ENCODE measurements around the gene AUTS2.

Gene AUTS2

DNA sequence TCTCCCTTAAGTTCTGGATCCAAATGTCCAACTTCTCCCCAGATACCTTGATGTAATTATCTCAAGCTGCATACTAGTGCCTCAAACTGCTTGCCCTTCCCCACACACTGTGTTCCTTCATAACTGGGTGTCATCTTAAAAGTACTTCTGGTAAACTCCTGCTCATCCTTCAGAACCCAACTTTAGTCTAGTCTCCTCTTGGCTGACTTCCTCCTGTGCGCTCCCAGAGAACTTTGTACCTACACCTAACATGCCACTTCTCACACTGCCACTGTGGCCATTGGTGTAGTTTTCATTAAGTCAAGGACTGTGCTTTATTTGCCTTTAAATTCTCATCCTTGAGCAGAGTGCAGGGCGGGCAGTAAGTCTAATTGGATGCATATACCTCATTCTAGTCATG lies 958.5 kb downstream of the AUTS2 start:
- no peak for DNase-seq (ENCODE audit: low spot score)

DNA sequence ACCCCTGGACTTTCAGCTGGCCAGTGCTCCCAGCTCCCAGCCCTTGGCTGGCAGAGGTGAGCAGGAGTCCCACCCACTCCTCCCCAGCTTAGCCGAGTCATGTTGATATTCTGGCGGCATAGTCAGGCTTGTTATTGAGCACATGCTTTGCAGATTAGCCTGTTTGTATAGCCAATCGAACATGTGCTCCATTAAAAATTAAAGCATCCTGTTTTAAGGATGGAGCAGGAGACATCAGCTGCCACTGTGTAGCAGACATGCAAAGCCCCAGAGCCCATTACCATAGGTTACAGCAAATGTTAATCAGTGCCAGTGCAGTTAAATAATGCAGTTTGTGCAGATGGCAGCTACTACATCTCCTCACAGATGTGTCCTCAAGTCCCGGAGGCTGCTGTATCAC lies 959.1 kb downstream of the AUTS2 start:
- no peak for DNase-seq (ENCODE audit: low spot score)

DNA sequence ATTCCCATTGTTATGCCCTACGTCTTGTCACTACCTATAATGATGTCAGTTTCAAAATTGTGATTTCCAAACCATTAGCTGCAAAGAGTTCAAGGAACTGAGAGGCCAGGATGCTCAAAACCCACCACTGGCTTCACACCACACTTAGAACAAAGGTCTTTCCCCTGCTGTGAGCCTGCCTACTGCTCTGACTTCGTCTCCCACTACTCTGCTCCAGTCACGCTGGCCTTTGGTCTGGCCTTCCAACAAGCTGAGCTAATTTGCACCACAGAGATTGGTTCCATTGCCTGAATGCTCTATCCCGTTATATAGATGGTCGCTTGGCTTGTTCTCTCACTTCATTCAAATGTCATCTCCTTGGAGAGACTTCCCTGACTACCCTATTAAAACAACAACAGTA lies 961.5 kb downstream of the AUTS2 start:
- DNase-seq (ENCODE audit: low spot score): no peak

- no peak for DNase-seq (ENCODE audit: low spot score)
Measured at GRCh38 chr7:70563960-70564359, 965.7 kb downstream of the AUTS2 start.

- DNase-seq (ENCODE audit: low spot score): no peak
Measured at GRCh38 chr7:70565721-70566370, 967.6 kb downstream of the AUTS2 start.

DNA sequence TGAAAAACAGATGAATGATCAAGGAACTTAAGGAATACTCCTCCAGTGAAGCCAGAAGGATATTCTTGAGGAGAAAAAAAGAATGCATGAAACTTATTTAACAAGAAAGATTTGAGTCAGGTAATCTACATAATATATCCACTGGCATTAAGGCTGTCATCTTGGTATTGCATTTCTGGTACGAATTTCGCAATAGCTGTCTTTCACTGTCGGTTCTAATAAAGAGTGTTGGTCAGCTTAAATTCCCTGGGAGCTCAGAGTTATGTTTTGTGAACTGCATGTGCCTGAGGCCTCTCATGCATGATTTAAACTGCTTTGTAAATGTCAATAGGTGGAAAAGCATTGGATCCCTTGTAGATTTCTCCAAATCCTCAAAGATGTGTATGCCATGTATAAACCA lies 968.4 kb downstream of the AUTS2 start:
- DNase-seq (ENCODE audit: low spot score): no peak

DNA sequence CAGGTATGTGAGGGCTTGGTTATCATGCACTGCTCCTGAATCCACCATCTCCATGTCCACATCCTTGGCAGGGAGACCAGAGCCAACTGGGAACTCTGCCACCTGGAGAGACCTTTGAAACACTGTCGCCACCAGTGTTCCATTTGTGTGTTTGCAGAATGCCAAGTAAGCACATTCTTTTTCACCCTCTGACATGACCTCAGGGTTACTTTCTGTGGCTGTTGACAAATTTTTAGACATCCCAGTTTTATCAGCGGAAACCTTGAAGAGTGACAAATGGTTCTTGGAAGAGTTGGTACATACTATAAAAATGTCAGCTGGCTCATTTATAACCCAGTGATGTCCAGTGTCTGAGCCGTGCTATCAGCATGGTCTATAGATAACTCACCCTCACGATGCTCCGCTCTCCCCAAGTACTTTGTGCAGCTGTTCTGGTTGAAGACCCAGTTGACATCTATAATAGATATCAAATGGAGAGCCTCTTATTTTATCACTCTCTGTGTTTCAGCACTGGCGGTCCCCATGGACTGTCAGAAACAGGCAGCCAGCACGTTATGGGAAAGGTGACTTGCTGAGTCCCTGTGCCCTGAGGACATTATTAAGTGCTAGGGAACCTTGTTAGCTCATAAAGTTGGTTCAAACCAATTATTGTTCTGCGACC lies 970.5 kb downstream of the AUTS2 start:
- no peak for DNase-seq (ENCODE audit: low spot score)

DNA sequence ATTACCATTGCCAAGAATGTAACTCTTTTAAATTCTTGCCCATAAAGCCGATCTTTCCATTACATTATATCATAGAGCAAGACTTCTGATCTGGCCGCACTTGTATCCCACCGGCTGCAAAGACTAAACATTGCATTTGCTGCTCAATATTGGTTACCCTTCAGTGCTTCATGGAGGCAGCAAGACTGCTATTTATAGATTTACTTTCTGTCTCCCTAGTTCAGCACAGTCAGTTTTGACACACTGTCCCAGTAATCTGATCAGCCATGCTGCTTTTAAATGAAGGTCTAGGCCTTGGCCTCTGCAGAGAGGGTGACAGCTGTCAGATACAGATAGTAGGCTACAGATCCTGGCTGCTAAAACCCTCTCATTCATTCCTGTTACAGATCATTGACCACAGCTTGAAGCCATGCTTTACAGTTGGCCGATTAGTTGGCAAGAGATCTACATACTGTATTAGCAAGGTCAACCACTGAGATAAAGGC lies 971.1 kb downstream of the AUTS2 start:
- DNase-seq (ENCODE audit: low spot score): no peak

- DNase-seq (ENCODE audit: low spot score): no peak
Measured at GRCh38 chr7:70570029-70570428, 971.8 kb downstream of the AUTS2 start.

GRCh38 chr7:70570961-70571360 lies 972.7 kb downstream of the AUTS2 start:
- no peak for DNase-seq (ENCODE audit: low spot score)

DNA sequence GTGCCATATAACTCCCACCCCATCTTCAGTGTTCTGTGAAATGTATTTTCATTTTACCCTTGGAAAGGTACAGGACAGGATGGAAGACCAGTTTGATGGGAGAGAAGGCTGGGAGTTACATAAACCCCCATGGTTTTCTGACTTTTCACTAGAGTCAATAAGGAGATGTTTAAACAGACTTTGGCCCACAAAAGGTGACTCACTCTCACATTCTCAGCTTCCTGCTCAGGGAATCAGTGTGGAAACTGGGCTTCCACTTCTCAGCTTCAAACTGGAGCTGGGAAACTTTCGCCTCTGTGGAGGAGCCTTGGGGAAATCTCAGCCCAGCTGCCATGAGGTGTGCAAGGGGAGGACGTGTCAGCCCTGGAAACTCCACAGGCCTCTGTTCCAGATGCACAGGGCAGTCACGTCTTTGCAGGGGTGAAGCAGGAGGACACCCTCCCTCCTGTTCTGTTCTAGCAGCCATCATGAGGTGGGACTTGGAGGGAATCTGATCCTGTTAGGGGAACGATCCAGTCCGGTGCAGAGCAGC lies 973.2 kb downstream of the AUTS2 start:
- no peak for DNase-seq (ENCODE audit: low spot score)

GRCh38 chr7:70571961-70572360 lies 973.7 kb downstream of the AUTS2 start:
- no peak for DNase-seq (ENCODE audit: low spot score)

- DNase-seq (ENCODE audit: low spot score): no peak
Measured at GRCh38 chr7:70572571-70572970, 974.3 kb downstream of the AUTS2 start.

DNA sequence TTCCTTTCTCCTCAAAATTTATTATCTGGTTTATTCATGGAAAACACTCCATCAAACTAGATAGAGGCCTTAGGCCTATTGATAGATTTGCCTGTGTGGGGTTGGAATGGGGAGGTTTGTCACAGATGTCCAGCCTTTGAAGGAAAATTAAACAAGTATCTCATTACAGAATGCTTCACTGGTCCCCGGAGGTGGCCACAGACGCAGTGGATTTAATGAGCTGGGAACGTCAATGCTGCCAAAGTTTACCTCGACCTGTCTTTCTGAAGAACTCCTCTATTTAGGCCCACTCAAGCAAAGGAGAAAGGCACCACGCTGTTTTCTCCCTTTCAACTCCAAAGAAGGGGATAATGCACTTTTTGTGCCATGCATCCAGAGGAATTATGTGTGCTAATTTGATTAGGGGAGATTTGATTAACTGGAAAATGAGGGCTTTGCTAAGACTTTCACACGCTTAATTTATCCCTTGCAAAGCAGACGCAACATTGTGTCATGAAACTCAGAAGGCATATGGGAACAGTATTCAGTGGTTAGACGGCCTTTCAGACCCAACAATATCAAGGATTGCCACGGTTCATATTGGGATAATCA lies 974.9 kb downstream of the AUTS2 start:
- DNase-seq (ENCODE audit: low spot score): no peak

- no peak for DNase-seq (ENCODE audit: low spot score)
Measured at GRCh38 chr7:70573696-70574095, 975.4 kb downstream of the AUTS2 start.

GRCh38 chr7:70574314-70574834 lies 976.1 kb downstream of the AUTS2 start:
- DNase-seq (ENCODE audit: low spot score): no peak

DNA sequence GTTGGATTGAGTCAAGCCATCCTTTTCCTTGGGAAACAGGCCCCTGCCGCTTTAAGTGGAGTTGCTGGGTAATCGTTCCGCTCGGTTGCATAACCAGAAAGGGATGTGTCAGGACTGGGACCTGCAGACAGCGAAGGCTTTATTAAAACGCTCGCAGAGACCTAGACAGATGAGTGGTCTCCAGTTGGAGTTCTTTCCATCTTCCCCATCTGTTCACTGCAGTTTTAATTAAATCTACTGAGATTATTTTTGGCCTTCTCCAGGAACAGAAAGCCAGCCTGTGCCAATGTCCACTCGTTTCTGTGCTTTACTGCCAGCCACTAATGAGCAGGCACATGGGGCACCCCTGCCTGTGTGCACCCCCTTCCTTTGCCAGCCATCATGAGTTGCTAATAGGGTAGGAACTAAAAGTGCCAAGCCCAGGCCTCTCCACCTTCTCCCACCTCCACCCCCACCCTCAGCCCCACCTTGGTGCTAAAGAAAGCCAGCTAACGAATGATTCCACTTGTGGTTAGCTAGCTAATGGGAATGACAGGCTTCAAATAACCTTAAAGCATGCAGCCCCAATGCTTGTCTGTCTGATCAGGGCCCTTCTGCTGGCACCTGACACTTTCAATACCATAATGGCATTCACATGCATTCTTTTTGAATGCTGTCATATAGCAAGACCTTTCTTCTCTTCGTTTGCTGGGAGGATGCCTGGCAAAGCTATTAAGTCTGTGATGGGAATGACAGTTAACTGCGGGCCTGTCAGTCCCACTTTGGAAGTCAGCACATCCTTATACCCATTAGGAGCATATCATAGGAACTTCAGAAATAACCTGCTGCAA lies 976.9 kb downstream of the AUTS2 start:
- no peak for DNase-seq (ENCODE audit: low spot score)

DNA sequence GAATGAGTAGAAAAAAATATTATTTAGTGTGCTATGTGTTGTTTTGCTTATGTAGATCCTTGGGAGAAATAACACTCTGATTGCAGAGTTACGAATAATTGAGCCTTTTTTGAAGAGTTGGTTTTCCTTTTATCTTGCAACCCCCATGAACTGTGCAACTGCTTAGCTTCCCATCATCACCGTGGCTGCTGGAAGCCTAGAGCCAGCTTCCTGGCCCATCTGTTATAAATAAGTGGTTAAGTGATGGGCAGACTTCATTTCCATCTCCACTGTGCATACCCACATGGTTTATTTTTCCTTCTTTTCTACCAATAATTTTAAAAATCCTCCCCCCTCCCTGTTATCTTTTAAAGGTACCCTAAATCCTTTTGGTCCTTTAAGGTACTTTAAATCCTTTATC lies 978.8 kb downstream of the AUTS2 start:
- no peak for DNase-seq (ENCODE audit: low spot score)

- no peak for DNase-seq (ENCODE audit: low spot score)
Measured at GRCh38 chr7:70578131-70578530, 979.9 kb downstream of the AUTS2 start.

DNA sequence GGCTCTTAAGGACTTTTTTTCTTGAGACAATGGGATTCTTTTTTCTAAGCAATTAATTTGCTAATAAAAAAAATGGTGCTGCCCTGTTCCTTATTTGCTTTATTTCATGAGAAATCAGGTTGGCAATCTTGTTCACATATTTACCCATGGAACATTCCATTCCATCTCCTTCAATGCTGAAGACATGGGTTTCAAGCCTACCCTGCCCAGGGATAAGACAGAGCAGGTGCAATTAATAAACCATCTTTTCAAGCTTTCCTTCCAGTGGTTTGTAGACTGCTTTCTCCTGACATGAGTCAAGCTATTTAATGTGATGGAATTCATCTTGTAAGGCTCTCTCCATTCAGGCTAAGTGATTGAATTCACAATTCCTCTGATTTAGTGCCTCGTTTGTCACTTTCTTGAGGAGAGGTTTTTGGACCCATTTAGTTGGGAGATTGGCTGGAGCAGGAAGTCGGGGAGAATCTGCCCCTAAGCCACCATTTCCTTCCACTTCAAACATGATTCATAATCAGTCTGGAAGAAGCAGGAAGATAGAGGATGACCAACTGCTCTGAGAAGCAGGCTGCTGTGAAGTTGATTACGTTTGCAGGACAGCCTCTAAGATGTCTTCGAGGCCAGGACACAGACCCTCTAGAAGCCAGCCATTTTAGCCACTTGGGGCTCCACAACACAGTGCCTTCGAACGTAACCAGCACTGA lies 981.3 kb downstream of the AUTS2 start:
- DNase-seq (ENCODE audit: low spot score): no peak

DNA sequence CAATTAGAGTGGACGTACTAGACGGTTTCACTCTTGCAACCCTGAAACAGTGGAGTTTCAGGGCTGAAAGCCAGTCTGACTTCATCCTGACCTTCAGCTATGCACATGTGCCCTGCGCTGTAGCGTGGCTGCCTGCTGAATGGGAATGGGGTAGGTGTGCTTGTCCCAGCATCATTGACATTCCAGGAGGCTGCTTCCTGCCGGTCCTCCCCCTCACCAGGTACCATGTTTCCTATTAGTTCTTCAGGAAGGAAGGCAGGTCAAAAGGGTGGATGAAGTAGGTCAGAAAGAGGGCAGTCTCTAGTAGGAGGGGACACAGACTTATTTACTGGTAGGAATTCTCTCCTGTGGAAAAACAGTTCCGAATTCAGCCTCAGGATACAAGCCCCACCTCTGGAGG lies 981.9 kb downstream of the AUTS2 start:
- no peak for DNase-seq (ENCODE audit: low spot score)

All from germinal center (tissue), 1 donor.